GM21786 (cell line): ENCODE data around the gene NSF.
"Not testable (repeated sequence)": the region's sequence is repeated elsewhere in the genome, so short reads cannot be mapped to it uniquely, and the experiment has no call there.

Experiments used
- ATAC-seq: cut with Tn5 transposase; IDR thresholded peaks from one replicate; pipeline ENCODE4 v1.9.1; 2021; ENCODE audit not compliant: unreplicated experiment

Gene NSF

GRCh38 chr17:46627452-46627851, 37.0 kb downstream of the NSF start:
- not testable (repeated sequence) for ATAC-seq

- ATAC-seq = not testable (repeated sequence)
Observed at GRCh38 chr17:46628753-46629436, 38.4 kb downstream of the NSF start.

- ATAC-seq = not testable (repeated sequence)
Observed at GRCh38 chr17:46632146-46632545, 41.7 kb downstream of the NSF start.

GRCh38 chr17:46634844-46635243, 44.4 kb downstream of the NSF start:
- not testable (repeated sequence) for ATAC-seq

GRCh38 chr17:46641861-46642656, 51.6 kb downstream of the NSF start:
- ATAC-seq = not testable (repeated sequence)

- ATAC-seq = not testable (repeated sequence)
Observed at GRCh38 chr17:46647251-46647650, 56.8 kb downstream of the NSF start.

- ATAC-seq = not testable (repeated sequence)
Observed at GRCh38 chr17:46647688-46648278, 57.3 kb downstream of the NSF start.

- ATAC-seq = not testable (repeated sequence)
Observed at GRCh38 chr17:46649246-46649645, 58.8 kb downstream of the NSF start.

- not testable (repeated sequence) for ATAC-seq
Observed at GRCh38 chr17:46652024-46652643, 61.7 kb downstream of the NSF start.

- not testable (repeated sequence) for ATAC-seq
Observed at GRCh38 chr17:46658235-46658634, 67.8 kb downstream of the NSF start.

- ATAC-seq = not testable (repeated sequence)
Observed at GRCh38 chr17:46659702-46660101, 69.2 kb downstream of the NSF start.

GRCh38 chr17:46663123-46663522, 72.7 kb downstream of the NSF start:
- ATAC-seq = not testable (repeated sequence)

GRCh38 chr17:46663552-46663951, 73.1 kb downstream of the NSF start:
- not testable (repeated sequence) for ATAC-seq

GRCh38 chr17:46665969-46666368, 75.5 kb downstream of the NSF start:
- not testable (repeated sequence) for ATAC-seq

GRCh38 chr17:46670789-46671188, 80.3 kb downstream of the NSF start:
- ATAC-seq = not testable (repeated sequence)

- ATAC-seq = not testable (repeated sequence)
Observed at GRCh38 chr17:46672777-46673176, 82.3 kb downstream of the NSF start.

GRCh38 chr17:46677819-46678218, 87.3 kb downstream of the NSF start:
- ATAC-seq = not testable (repeated sequence)

- ATAC-seq = not testable (repeated sequence)
Observed at GRCh38 chr17:46683653-46684052, 93.2 kb downstream of the NSF start.

GRCh38 chr17:46685284-46685683, 94.8 kb downstream of the NSF start:
- ATAC-seq = not testable (repeated sequence)

GRCh38 chr17:46692196-46692595, 101.7 kb downstream of the NSF start:
- not testable (repeated sequence) for ATAC-seq

GRCh38 chr17:46693283-46693682, 102.8 kb downstream of the NSF start:
- ATAC-seq = not testable (repeated sequence)
